Measurements from ENCODE around the gene TYMP. TPM values are rescaled to one million over a fixed set of nuclear protein-coding genes. Genes with fewer than 3 reads are reported as not detected.

Gene TYMP
- total and polyA plus RNA-seq, 2 donors, result 9.5 to 84.1 TPM

- no peaks in the 10 kb centered on the region for H3K36me3 ChIP-seq (ENCODE audit: insufficient read depth)
- H3K27ac ChIP-seq (ENCODE audit: low read depth), result no peak overlapping the region
- DNase-seq (ENCODE audit: extremely low spot score), result no peak
- peaks cover 1% of the 10 kb centered on the region for H3K4me1 ChIP-seq (ENCODE audit: insufficient read depth)
- no peak overlapping the region for H3K4me3 ChIP-seq (ENCODE audit: low read depth, low read length)
- 90% methylated on average over 18 of the region's 18 CpGs for WGBS
These were observed 1.7 kb downstream of the TYMP start for GRCh38 chr22:50527921-50528681.

- Histone ChIP-seq H3K27ac (ENCODE audit: low read depth) (peak overlapping the region; percentile 80), H3K4me3 (ENCODE audit: low read depth, low read length) (peak overlapping the region; percentile 72), H3K36me3 (ENCODE audit: insufficient read depth) (peaks cover 1% of the 10 kb centered on the region), H3K4me1 (ENCODE audit: insufficient read depth) (peaks cover 1% of the 10 kb centered on the region)
- WGBS, result 52% methylated on average over 29 of the region's 29 CpGs
- DNase-seq (ENCODE audit: extremely low spot score), result no peak
These were observed 2.7 kb downstream of the TYMP start for GRCh38 chr22:50526834-50527801.

- WGBS, result 1% methylated on average over 77 of the region's 77 CpGs
- Histone ChIP-seq H3K4me3 (ENCODE audit: low read depth, low read length) (peak overlapping the region; percentile 72), H3K27ac (ENCODE audit: low read depth) (peak overlapping the region; percentile 80), H3K36me3 (ENCODE audit: insufficient read depth) (peaks cover 6% of the 10 kb centered on the region), H3K4me1 (ENCODE audit: insufficient read depth) (peaks cover 1% of the 10 kb centered on the region)
- DNase-seq (ENCODE audit: extremely low spot score), result no peak
These were observed 3.5 kb downstream of the TYMP start for GRCh38 chr22:50526108-50526833.

GRCh38 chr22:50525858-50526107 lies 4.0 kb downstream of the TYMP start:
- Histone ChIP-seq H3K27ac (ENCODE audit: low read depth) (peak overlapping the region; percentile 80), H3K4me3 (ENCODE audit: low read depth, low read length) (peak overlapping the region; percentile 72), H3K4me1 (ENCODE audit: insufficient read depth) (peaks cover 1% of the 10 kb centered on the region), H3K36me3 (ENCODE audit: insufficient read depth) (peaks cover 7% of the 10 kb centered on the region)
- DNase-seq (ENCODE audit: extremely low spot score), result no peak
- under 1% methylated on average over 32 of the region's 33 CpGs for WGBS

GRCh38 chr22:50525104-50525857 lies 4.5 kb downstream of the TYMP start, which contains the start of gene SCO2:
Gene SCO2 (minus strand): TSS chr22:50525598. CDS start chr22:50524411, 1,187 bp downstream.
- Histone ChIP-seq H3K4me1 (ENCODE audit: insufficient read depth) (no peaks in the 10 kb centered on the region), H3K36me3 (ENCODE audit: insufficient read depth) (peaks cover 7% of the 10 kb centered on the region), H3K4me3 (ENCODE audit: low read depth, low read length) (peak within 1 kb of the TSS; percentile 72), H3K27ac (ENCODE audit: low read depth) (peak within 1 kb of the TSS; percentile 80)
- WGBS, result under 1% methylated on average over 84 of the region's 84 CpGs
- peak; percentile 92 for DNase-seq (ENCODE audit: extremely low spot score)

- 8% methylated on average over 19 of the region's 19 CpGs for WGBS
- no peak overlapping the region for H3K27ac ChIP-seq (ENCODE audit: low read depth)
- peak overlapping the region; percentile 72 for H3K4me3 ChIP-seq (ENCODE audit: low read depth, low read length)
- H3K36me3 ChIP-seq (ENCODE audit: insufficient read depth), result peaks cover 7% of the 10 kb centered on the region
- DNase-seq (ENCODE audit: extremely low spot score), result no peak
- no peaks in the 10 kb centered on the region for H3K4me1 ChIP-seq (ENCODE audit: insufficient read depth)
These were observed 5.1 kb downstream of the TYMP start for GRCh38 chr22:50524676-50525103.

GRCh38 chr22:50523806-50524675 lies 5.8 kb downstream of the TYMP start:
- no peak for DNase-seq (ENCODE audit: extremely low spot score)
- Histone ChIP-seq H3K36me3 (ENCODE audit: insufficient read depth) (peaks cover 7% of the 10 kb centered on the region), H3K27ac (ENCODE audit: low read depth) (no peak overlapping the region), H3K4me1 (ENCODE audit: insufficient read depth) (no peaks in the 10 kb centered on the region), H3K4me3 (ENCODE audit: low read depth, low read length) (no peak overlapping the region)
- 77% methylated on average over 25 of the region's 25 CpGs for WGBS

GRCh38 chr22:50523458-50523805 lies 6.4 kb downstream of the TYMP start:
- Histone ChIP-seq H3K4me1 (ENCODE audit: insufficient read depth) (no peaks in the 10 kb centered on the region), H3K36me3 (ENCODE audit: insufficient read depth) (peaks cover 7% of the 10 kb centered on the region), H3K27ac (ENCODE audit: low read depth) (no peak overlapping the region), H3K4me3 (ENCODE audit: low read depth, low read length) (no peak overlapping the region)
- DNase-seq (ENCODE audit: extremely low spot score), result no peak
- 92% methylated on average over 16 of the region's 16 CpGs for WGBS

- Histone ChIP-seq H3K36me3 (ENCODE audit: insufficient read depth) (peaks cover 7% of the 10 kb centered on the region), H3K4me3 (ENCODE audit: low read depth, low read length) (no peak overlapping the region), H3K4me1 (ENCODE audit: insufficient read depth) (no peaks in the 10 kb centered on the region), H3K27ac (ENCODE audit: low read depth) (no peak overlapping the region)
- no peak for DNase-seq (ENCODE audit: extremely low spot score)
- WGBS, result 87% methylated on average over 22 of the region's 22 CpGs
These were observed 6.9 kb downstream of the TYMP start for GRCh38 chr22:50522806-50523438.

GRCh38 chr22:50522208-50522805 lies 7.5 kb downstream of the TYMP start:
- no peaks in the 10 kb centered on the region for H3K4me1 ChIP-seq (ENCODE audit: insufficient read depth)
- no peak for DNase-seq (ENCODE audit: extremely low spot score)
- H3K36me3 ChIP-seq (ENCODE audit: insufficient read depth), result peaks cover 7% of the 10 kb centered on the region
- no peak overlapping the region for H3K4me3 ChIP-seq (ENCODE audit: low read depth, low read length)
- WGBS, result 91% methylated on average over 15 of the region's 15 CpGs
- no peak overlapping the region for H3K27ac ChIP-seq (ENCODE audit: low read depth)

GRCh38 chr22:50521710-50522109 lies 8.1 kb downstream of the TYMP start:
- H3K27ac ChIP-seq (ENCODE audit: low read depth), result no peak overlapping the region
- no peaks in the 10 kb centered on the region for H3K4me1 ChIP-seq (ENCODE audit: insufficient read depth)
- H3K36me3 ChIP-seq (ENCODE audit: insufficient read depth), result peaks cover 7% of the 10 kb centered on the region
- no peak for DNase-seq (ENCODE audit: extremely low spot score)
- H3K4me3 ChIP-seq (ENCODE audit: low read depth, low read length), result no peak overlapping the region
- WGBS, result 93% methylated on average over 10 of the region's 10 CpGs

Data from urinary bladder (tissue), 4 donors.